ENCODE data around the gene UBA3. TPM values are rescaled to one million over a fixed set of nuclear protein-coding genes. Genes with fewer than 3 reads are reported as not detected.

Gene UBA3
- total RNA-seq, 1 experiment from 2014 or later, result 47.1 TPM

- DNase-seq (ENCODE audit: low read depth, low spot score) (no peak), ATAC-seq (no peak)
- in situ Hi-C loops (cut with HindIII; ENCODE audit: low pct_unique_long_range_greater_than_20kb, low sequenced_read_pairs), result no loop called here
- intact Hi-C loops (cut with micrococcal nuclease; ENCODE audit: unreplicated experiment), result no loop called here
- H3K36me3 ChIP-seq (ENCODE audit: control insufficient read depth, insufficient read depth, low read length), result no peaks in the 10 kb centered on the region
- H3K27me3 ChIP-seq (ENCODE audit: control insufficient read depth, insufficient read depth, low read length), result no peaks in the 10 kb centered on the region
- H3K4me3 ChIP-seq (ENCODE audit: low read depth in 2 of 2, low read length in 2 of 2), result no peak overlapping the region
- ChIA-PET CTCF (no interaction called here), POLR2A (no interaction called here)
- no peaks in the 10 kb centered on the region for H3K9me3 ChIP-seq (ENCODE audit: control insufficient read depth, insufficient read depth, low read depth, low read length)
- TF ChIP-seq POLR2AphosphoS5 (IDR thresholded peaks at IDR 0.05; ENCODE audit: low read depth, low read length) (no peak), SIN3A (IDR thresholded peaks at IDR 0.05; ENCODE audit: borderline replicate concordance, insufficient read depth, low read depth, low read length) (no peak), TCF7L2 (IDR thresholded peaks at IDR 0.05; ENCODE audit: low read depth, low read length) (no peak)
- TF ChIP-seq, protein P1, sequence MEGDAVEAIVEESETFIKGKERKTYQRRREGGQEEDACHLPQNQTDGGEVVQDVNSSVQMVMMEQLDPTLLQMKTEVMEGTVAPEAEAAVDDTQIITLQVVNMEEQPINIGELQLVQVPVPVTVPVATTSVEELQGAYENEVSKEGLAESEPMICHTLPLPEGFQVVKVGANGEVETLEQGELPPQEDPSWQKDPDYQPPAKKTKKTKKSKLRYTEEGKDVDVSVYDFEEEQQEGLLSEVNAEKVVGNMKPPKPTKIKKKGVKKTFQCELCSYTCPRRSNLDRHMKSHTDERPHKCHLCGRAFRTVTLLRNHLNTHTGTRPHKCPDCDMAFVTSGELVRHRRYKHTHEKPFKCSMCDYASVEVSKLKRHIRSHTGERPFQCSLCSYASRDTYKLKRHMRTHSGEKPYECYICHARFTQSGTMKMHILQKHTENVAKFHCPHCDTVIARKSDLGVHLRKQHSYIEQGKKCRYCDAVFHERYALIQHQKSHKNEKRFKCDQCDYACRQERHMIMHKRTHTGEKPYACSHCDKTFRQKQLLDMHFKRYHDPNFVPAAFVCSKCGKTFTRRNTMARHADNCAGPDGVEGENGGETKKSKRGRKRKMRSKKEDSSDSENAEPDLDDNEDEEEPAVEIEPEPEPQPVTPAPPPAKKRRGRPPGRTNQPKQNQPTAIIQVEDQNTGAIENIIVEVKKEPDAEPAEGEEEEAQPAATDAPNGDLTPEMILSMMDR (IDR thresholded peaks at IDR 0.05), result no peak
- TF ChIP-seq, protein P2, sequence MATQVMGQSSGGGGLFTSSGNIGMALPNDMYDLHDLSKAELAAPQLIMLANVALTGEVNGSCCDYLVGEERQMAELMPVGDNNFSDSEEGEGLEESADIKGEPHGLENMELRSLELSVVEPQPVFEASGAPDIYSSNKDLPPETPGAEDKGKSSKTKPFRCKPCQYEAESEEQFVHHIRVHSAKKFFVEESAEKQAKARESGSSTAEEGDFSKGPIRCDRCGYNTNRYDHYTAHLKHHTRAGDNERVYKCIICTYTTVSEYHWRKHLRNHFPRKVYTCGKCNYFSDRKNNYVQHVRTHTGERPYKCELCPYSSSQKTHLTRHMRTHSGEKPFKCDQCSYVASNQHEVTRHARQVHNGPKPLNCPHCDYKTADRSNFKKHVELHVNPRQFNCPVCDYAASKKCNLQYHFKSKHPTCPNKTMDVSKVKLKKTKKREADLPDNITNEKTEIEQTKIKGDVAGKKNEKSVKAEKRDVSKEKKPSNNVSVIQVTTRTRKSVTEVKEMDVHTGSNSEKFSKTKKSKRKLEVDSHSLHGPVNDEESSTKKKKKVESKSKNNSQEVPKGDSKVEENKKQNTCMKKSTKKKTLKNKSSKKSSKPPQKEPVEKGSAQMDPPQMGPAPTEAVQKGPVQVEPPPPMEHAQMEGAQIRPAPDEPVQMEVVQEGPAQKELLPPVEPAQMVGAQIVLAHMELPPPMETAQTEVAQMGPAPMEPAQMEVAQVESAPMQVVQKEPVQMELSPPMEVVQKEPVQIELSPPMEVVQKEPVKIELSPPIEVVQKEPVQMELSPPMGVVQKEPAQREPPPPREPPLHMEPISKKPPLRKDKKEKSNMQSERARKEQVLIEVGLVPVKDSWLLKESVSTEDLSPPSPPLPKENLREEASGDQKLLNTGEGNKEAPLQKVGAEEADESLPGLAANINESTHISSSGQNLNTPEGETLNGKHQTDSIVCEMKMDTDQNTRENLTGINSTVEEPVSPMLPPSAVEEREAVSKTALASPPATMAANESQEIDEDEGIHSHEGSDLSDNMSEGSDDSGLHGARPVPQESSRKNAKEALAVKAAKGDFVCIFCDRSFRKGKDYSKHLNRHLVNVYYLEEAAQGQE (IDR thresholded peaks at IDR 0.05; ENCODE audit: insufficient read depth in 1 of 2, low read depth in 2 of 2, low read length in 1 of 2), result no peak
- no peaks in the 10 kb centered on the region for H3K4me1 ChIP-seq (ENCODE audit: control insufficient read depth, insufficient read depth, low read length)
- no peak overlapping the region for H3K27ac ChIP-seq (ENCODE audit: low read length)
- no TSS peak for BruUV-seq (replicated peaks)
These were observed 36.7 kb upstream of the UBA3 start for GRCh38 chr3:69116897-69117296.

GRCh38 chr3:69116162-69116561, 36.0 kb upstream of the UBA3 start:
- no peaks in the 10 kb centered on the region for H3K27me3 ChIP-seq (ENCODE audit: control insufficient read depth, insufficient read depth, low read length)
- ChIA-PET CTCF (no interaction called here), POLR2A (no interaction called here)
- ATAC-seq, result no peak
- no peaks in the 10 kb centered on the region for H3K9me3 ChIP-seq (ENCODE audit: control insufficient read depth, insufficient read depth, low read depth, low read length)
- no peak overlapping the region for H3K4me3 ChIP-seq (ENCODE audit: low read depth in 2 of 2, low read length in 2 of 2)
- in situ Hi-C loops (cut with HindIII; ENCODE audit: low pct_unique_long_range_greater_than_20kb, low sequenced_read_pairs) (no loop called here), intact Hi-C loops (cut with micrococcal nuclease; ENCODE audit: unreplicated experiment) (no loop called here)
- BruUV-seq (replicated peaks), result no TSS peak
- DNase-seq (ENCODE audit: low read depth, low spot score), result no peak
- TF ChIP-seq, protein P2 (IDR thresholded peaks at IDR 0.05; ENCODE audit: insufficient read depth in 1 of 2, low read depth in 2 of 2, low read length in 1 of 2), result no peak
- TF ChIP-seq TCF7L2 (IDR thresholded peaks at IDR 0.05; ENCODE audit: low read depth, low read length) (no peak), POLR2AphosphoS5 (IDR thresholded peaks at IDR 0.05; ENCODE audit: low read depth, low read length) (no peak), SIN3A (IDR thresholded peaks at IDR 0.05; ENCODE audit: borderline replicate concordance, insufficient read depth, low read depth, low read length) (no peak)
- TF ChIP-seq, protein P1 (IDR thresholded peaks at IDR 0.05), result no peak
- no peaks in the 10 kb centered on the region for H3K4me1 ChIP-seq (ENCODE audit: control insufficient read depth, insufficient read depth, low read length)
- H3K27ac ChIP-seq (ENCODE audit: low read length), result no peak overlapping the region
- H3K36me3 ChIP-seq (ENCODE audit: control insufficient read depth, insufficient read depth, low read length), result no peaks in the 10 kb centered on the region
